Measurements from ENCODE around the gene NRF1. TPM values are rescaled to one million over a fixed set of nuclear protein-coding genes. Genes with fewer than 3 reads are reported as not detected.

NRF1 gene
- total RNA-seq, 4 donors from 2014 or later, result 16.9 to 37.1 (median 27.0) TPM

DNA sequence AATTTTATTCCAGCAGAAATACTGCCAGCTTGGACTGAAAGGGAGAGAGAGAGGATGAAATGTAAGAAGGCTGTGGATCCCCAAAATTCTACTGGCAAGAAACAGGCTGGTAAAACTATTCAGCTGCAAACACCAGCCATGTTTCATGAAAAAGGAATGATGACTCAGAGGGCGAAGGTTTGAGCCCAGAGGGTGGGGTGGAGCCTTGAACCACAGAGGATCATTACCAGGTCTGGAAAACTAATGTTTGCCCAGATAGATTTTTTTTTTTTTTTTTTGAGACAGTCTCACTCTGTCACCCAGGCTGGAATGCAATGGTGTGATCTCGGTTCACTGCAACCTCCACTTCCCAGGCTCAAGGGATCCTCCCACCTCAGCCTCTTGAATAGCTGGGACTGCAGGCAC lies 41.7 kb upstream of the NRF1 start:
- DNase-seq, result no peak
- Histone ChIP-seq H3K9me3 (no peaks in the 10 kb centered on the region), H3K27ac (no peak overlapping the region), H3K4me1 (no peaks in the 10 kb centered on the region), H3K27me3 (no peaks in the 10 kb centered on the region), H3K4me3 (replicated peaks in 1 of 3) (no peak overlapping the region), H3K36me3 (no peaks in the 10 kb centered on the region)
- intact Hi-C loops (cut with DNase I), result no loop called here
- TF ChIP-seq POLR2A (IDR thresholded peaks at IDR 0.05), result no peak
- TF ChIP-seq, protein P1, sequence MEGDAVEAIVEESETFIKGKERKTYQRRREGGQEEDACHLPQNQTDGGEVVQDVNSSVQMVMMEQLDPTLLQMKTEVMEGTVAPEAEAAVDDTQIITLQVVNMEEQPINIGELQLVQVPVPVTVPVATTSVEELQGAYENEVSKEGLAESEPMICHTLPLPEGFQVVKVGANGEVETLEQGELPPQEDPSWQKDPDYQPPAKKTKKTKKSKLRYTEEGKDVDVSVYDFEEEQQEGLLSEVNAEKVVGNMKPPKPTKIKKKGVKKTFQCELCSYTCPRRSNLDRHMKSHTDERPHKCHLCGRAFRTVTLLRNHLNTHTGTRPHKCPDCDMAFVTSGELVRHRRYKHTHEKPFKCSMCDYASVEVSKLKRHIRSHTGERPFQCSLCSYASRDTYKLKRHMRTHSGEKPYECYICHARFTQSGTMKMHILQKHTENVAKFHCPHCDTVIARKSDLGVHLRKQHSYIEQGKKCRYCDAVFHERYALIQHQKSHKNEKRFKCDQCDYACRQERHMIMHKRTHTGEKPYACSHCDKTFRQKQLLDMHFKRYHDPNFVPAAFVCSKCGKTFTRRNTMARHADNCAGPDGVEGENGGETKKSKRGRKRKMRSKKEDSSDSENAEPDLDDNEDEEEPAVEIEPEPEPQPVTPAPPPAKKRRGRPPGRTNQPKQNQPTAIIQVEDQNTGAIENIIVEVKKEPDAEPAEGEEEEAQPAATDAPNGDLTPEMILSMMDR (IDR thresholded peaks at IDR 0.05), result no peak
- 86 to 92% methylated on average over 2 of the region's 2 CpGs for WGBS, 2 donors

DNA sequence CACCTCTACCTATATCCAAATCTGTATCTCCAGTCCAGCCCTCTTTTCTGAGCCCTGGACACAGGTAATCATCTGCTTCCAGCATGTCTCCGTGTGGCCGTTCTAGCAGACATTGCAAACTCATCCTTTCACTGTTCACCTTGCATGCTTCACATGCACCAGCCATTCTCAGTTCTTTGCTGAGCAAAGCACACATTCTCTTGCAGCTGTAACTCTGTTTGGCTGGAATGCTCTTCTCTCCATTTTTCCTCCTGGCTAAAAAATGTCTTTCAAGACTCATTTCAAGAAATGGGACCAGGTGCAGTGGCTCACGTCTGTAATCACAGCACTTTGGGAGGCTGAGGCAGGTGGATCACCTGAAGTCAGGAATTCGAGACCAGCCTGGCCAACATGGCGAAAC lies 40.3 kb upstream of the NRF1 start:
- WGBS, 2 donors, result 84 to 88% methylated on average over 5 of the region's 5 CpGs
- intact Hi-C loops (cut with DNase I), result no loop called here
- Histone ChIP-seq H3K4me1 (no peaks in the 10 kb centered on the region), H3K4me3 (replicated peaks in 1 of 3) (no peak overlapping the region), H3K36me3 (no peaks in the 10 kb centered on the region), H3K9me3 (no peaks in the 10 kb centered on the region), H3K27ac (no peak overlapping the region), H3K27me3 (no peaks in the 10 kb centered on the region)
- TF ChIP-seq, protein P1 (IDR thresholded peaks at IDR 0.05), result no peak
- TF ChIP-seq POLR2A (IDR thresholded peaks at IDR 0.05), result no peak
- no peak for DNase-seq

DNA sequence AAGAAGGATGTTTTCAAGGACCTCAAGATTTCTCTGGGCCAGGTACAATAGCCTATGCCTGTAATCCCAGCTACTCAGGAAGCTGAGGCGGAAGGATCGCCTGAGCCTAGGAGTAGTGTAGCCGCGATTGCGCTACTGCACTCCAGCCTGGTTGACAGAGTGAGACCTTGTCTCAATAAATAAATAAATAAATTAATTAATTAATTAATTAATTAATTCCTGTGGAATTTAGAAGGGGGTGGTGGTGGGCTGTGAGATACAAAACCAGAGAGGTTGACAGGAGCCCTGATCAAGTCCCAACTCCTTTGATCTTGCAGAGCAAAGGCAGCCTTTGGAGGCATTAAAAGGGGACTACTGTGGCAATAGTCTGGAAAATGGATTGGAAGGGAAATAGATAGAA lies 39.3 kb upstream of the NRF1 start:
- H3K27me3 ChIP-seq, result no peaks in the 10 kb centered on the region
- no peaks in the 10 kb centered on the region for H3K4me1 ChIP-seq
- no peak for DNase-seq
- H3K36me3 ChIP-seq, result no peaks in the 10 kb centered on the region
- H3K9me3 ChIP-seq, result no peaks in the 10 kb centered on the region
- H3K27ac ChIP-seq, result no peak overlapping the region
- TF ChIP-seq, protein P1 (IDR thresholded peaks at IDR 0.05), result no peak
- no peak for TF ChIP-seq POLR2A (IDR thresholded peaks at IDR 0.05)
- intact Hi-C loops (cut with DNase I), result no loop called here
- no peak overlapping the region for H3K4me3 ChIP-seq (replicated peaks in 1 of 3)
- WGBS, 2 donors, result 93 to 96% methylated on average over 5 of the region's 5 CpGs

DNA sequence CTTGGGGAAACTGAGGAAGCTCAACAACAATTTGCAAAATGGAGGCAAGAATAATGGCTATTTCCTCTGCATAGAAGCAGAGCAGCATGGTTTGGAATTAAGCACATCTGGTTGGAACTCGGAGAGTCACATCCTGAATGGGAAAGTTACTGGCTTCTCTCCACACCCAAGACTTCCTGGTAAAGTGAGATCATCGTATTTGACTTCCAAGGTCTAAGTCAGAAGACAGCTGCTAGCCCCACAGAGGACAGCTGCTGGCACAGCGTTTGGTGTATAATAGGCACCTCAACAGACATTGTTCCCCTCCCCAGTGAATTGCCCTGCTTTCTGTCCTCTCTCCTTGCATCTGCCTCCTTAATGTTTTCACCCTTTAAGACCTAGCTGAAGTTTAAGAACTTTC lies 37.0 kb upstream of the NRF1 start:
- TF ChIP-seq, protein P1 (IDR thresholded peaks at IDR 0.05), result no peak
- TF ChIP-seq POLR2A (IDR thresholded peaks at IDR 0.05), result no peak
- H3K36me3 ChIP-seq, result no peaks in the 10 kb centered on the region
- 55 to 77% methylated on average over 3 of the region's 3 CpGs for WGBS, 2 donors

DNA sequence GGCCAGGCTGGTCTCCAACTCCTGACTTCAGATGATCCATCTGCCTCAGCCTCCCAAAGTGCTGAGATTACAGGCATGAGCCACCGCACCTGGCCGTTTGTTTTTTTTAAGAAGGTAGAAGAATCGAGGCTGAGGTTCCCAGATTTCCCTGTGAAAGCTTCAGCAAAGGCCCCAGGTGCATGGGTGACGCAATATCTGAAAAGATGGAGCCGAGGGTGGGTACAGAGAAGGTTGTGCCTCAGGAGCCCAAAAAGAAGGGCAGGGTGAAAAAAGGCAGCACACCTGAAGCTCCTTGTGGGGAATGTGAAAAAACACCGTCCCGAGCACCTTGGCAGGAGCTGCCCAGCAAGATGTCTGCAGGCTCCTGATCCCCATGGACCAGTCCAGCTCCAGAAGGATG lies 35.8 kb upstream of the NRF1 start:
- intact Hi-C loops (cut with DNase I), result no loop called here
- 89 to 91% methylated on average over 7 of the region's 7 CpGs for WGBS, 2 donors

More for the DNA sequence above, 37.0 kb upstream of the NRF1 start:
- H3K27me3 ChIP-seq, result no peaks in the 10 kb centered on the region
- no peak overlapping the region for H3K27ac ChIP-seq
- H3K9me3 ChIP-seq, result no peaks in the 10 kb centered on the region
- intact Hi-C loops (cut with DNase I), result no loop called here
- no peaks in the 10 kb centered on the region for H3K4me1 ChIP-seq
- no peak for DNase-seq
- H3K4me3 ChIP-seq (replicated peaks in 1 of 3), result no peak overlapping the region

More for the DNA sequence above, 35.8 kb upstream of the NRF1 start:
- Histone ChIP-seq H3K4me3 (replicated peaks in 1 of 3) (no peak overlapping the region), H3K27ac (no peak overlapping the region), H3K4me1 (no peaks in the 10 kb centered on the region), H3K27me3 (no peaks in the 10 kb centered on the region), H3K36me3 (no peaks in the 10 kb centered on the region), H3K9me3 (no peaks in the 10 kb centered on the region)
- TF ChIP-seq, protein P1 (IDR thresholded peaks at IDR 0.05), result no peak
- no peak for TF ChIP-seq POLR2A (IDR thresholded peaks at IDR 0.05)
- DNase-seq, result no peak

All from thyroid gland (tissue), 4 donors.